KOPT-K1 (cell line): ENCODE data around the gene CALM3.
"Not testable (repeated sequence)": the region's sequence is repeated elsewhere in the genome, so short reads cannot be mapped to it uniquely, and the experiment has no call there.

Experiments used
- H3K27ac ChIP-seq: fragments of 200-600 bp; sonication (generic); 2 replicates; pipeline ENCODE4 v1.5.1; 2016; ENCODE audit warnings: antibody characterized with exemption, mild to moderate bottlenecking, low read depth, low read length; ENCODE audit not compliant: poor library complexity, severe bottlenecking
- H3K36me3 ChIP-seq: fragments of 200-600 bp; sonication (generic); 2 replicates; pipeline ENCODE4 v1.5.1; 2017; ENCODE audit warnings: antibody characterized with exemption, mild to moderate bottlenecking, low read length, moderate library complexity; ENCODE audit not compliant: insufficient read depth
- H3K9me3 ChIP-seq: fragments of 200-600 bp; sonication (generic); 2 replicates; pipeline ENCODE4 v1.5.1; 2017; ENCODE audit warnings: antibody characterized with exemption, low read length, mild to moderate bottlenecking; ENCODE audit not compliant: insufficient read depth, poor library complexity, severe bottlenecking

The CALM3 gene

GRCh38 chr19:46601318-46602224 is at the start of gene CALM3:
Gene CALM3, plus strand, starts transcription at chr19:46601330. Its CDS starts 105 bp downstream, at chr19:46601435.
- peaks cover 25% of the 10 kb centered on the region for H3K36me3 ChIP-seq
- H3K9me3 ChIP-seq, result peaks cover 14% of the 10 kb centered on the region
- peak within 1 kb of the TSS; percentile 97 for H3K27ac ChIP-seq

GRCh38 chr19:46552891-46553290 is 48.2 kb upstream of the CALM3 start:
- Histone ChIP-seq H3K27ac (no peak overlapping the region), H3K36me3 (no peaks in the 10 kb centered on the region), H3K9me3 (peaks cover 56% of the 10 kb centered on the region)

GRCh38 chr19:46554161-46554560 is 47.0 kb upstream of the CALM3 start:
- H3K9me3 ChIP-seq, result peaks cover 64% of the 10 kb centered on the region
- no peak overlapping the region for H3K27ac ChIP-seq
- no peaks in the 10 kb centered on the region for H3K36me3 ChIP-seq

GRCh38 chr19:46555628-46556280 is 45.4 kb upstream of the CALM3 start:
- H3K9me3 ChIP-seq, result peaks cover 52% of the 10 kb centered on the region
- H3K36me3 ChIP-seq, result no peaks in the 10 kb centered on the region
- no peak overlapping the region for H3K27ac ChIP-seq

- not testable (repeated sequence) for H3K27ac ChIP-seq, H3K36me3 ChIP-seq
- peaks cover 45% of the 10 kb centered on the region for H3K9me3 ChIP-seq
Measured at GRCh38 chr19:46556471-46556870, 44.7 kb upstream of the CALM3 start.

- Histone ChIP-seq H3K36me3 (no peaks in the 10 kb centered on the region), H3K27ac (no peak overlapping the region), H3K9me3 (peaks cover 24% of the 10 kb centered on the region)
Measured at GRCh38 chr19:46559203-46559602, 41.9 kb upstream of the CALM3 start.

- H3K36me3 ChIP-seq, H3K27ac ChIP-seq: not testable (repeated sequence)
- peaks cover 23% of the 10 kb centered on the region for H3K9me3 ChIP-seq
Measured at GRCh38 chr19:46559675-46560074, 41.5 kb upstream of the CALM3 start.

GRCh38 chr19:46564701-46565100 is 36.4 kb upstream of the CALM3 start:
- Histone ChIP-seq H3K9me3 (no peaks in the 10 kb centered on the region), H3K27ac (no peak overlapping the region), H3K36me3 (no peaks in the 10 kb centered on the region)

GRCh38 chr19:46571495-46571894 is 29.6 kb upstream of the CALM3 start:
- Histone ChIP-seq H3K27ac (no peak overlapping the region), H3K36me3 (no peaks in the 10 kb centered on the region), H3K9me3 (no peaks in the 10 kb centered on the region)

GRCh38 chr19:46573679-46574498 is 27.2 kb upstream of the CALM3 start:
- Histone ChIP-seq H3K27ac (no peak overlapping the region), H3K9me3 (no peaks in the 10 kb centered on the region), H3K36me3 (no peaks in the 10 kb centered on the region)

- Histone ChIP-seq H3K9me3 (no peaks in the 10 kb centered on the region), H3K27ac (no peak overlapping the region), H3K36me3 (no peaks in the 10 kb centered on the region)
Measured at GRCh38 chr19:46574533-46574932, 26.6 kb upstream of the CALM3 start.

- Histone ChIP-seq H3K36me3 (no peaks in the 10 kb centered on the region), H3K9me3 (no peaks in the 10 kb centered on the region), H3K27ac (no peak overlapping the region)
Measured at GRCh38 chr19:46578450-46578849, 22.7 kb upstream of the CALM3 start.

GRCh38 chr19:46579361-46579879 is 21.7 kb upstream of the CALM3 start:
- no peak overlapping the region for H3K27ac ChIP-seq
- no peaks in the 10 kb centered on the region for H3K9me3 ChIP-seq
- no peaks in the 10 kb centered on the region for H3K36me3 ChIP-seq

- H3K9me3 ChIP-seq, result no peaks in the 10 kb centered on the region
- no peak overlapping the region for H3K27ac ChIP-seq
- no peaks in the 10 kb centered on the region for H3K36me3 ChIP-seq
Measured at GRCh38 chr19:46580247-46580646, 20.9 kb upstream of the CALM3 start.

- Histone ChIP-seq H3K36me3 (no peaks in the 10 kb centered on the region), H3K9me3 (no peaks in the 10 kb centered on the region), H3K27ac (no peak overlapping the region)
Measured at GRCh38 chr19:46585539-46585938, 15.6 kb upstream of the CALM3 start.
